Measurements from ENCODE around the gene ISCA2. TPM values are rescaled to one million over a fixed set of nuclear protein-coding genes. Genes with fewer than 3 reads are reported as not detected.

The ISCA2 gene
- total RNA-seq, 1 donor from 2014 or later, result 22.4 TPM

DNA sequence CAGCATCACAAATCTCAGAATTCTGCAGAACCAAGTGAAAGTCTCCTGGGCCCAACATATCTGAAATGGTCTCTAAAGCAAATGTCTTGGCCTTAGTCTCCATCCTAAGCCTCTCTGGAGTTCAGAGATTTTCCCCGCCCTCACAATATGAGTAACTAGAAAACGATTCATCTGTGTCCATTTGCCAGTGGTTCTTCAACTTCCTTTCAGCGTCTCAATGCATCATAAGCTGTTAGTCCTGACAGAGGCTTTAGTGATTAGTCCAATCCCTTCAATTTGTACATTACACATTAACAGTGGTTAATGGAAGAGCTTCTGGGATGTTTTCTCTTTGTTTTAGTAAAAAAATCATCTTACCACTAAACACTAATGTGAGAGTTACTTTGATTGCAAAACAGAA, 17.9 kb upstream of the ISCA2 start:
- Mint-ChIP-seq H3K4me1 (ENCODE audit: unreplicated experiment) (no peaks in the 10 kb centered on the region), H3K36me3 (ENCODE audit: unreplicated experiment) (peaks cover 65% of the 10 kb centered on the region), H3K27me3 (ENCODE audit: unreplicated experiment) (no peaks in the 10 kb centered on the region), H3K4me3 (ENCODE audit: unreplicated experiment) (no peak overlapping the region), H3K9me3 (ENCODE audit: unreplicated experiment) (no peaks in the 10 kb centered on the region), H3K27ac (ENCODE audit: unreplicated experiment) (no peak overlapping the region)
- TF ChIP-seq, protein P1, sequence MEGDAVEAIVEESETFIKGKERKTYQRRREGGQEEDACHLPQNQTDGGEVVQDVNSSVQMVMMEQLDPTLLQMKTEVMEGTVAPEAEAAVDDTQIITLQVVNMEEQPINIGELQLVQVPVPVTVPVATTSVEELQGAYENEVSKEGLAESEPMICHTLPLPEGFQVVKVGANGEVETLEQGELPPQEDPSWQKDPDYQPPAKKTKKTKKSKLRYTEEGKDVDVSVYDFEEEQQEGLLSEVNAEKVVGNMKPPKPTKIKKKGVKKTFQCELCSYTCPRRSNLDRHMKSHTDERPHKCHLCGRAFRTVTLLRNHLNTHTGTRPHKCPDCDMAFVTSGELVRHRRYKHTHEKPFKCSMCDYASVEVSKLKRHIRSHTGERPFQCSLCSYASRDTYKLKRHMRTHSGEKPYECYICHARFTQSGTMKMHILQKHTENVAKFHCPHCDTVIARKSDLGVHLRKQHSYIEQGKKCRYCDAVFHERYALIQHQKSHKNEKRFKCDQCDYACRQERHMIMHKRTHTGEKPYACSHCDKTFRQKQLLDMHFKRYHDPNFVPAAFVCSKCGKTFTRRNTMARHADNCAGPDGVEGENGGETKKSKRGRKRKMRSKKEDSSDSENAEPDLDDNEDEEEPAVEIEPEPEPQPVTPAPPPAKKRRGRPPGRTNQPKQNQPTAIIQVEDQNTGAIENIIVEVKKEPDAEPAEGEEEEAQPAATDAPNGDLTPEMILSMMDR (IDR thresholded peaks at IDR 0.05), result no peak
- no peak for DNase-seq (ENCODE audit: extremely low spot score, unreplicated experiment)

DNA sequence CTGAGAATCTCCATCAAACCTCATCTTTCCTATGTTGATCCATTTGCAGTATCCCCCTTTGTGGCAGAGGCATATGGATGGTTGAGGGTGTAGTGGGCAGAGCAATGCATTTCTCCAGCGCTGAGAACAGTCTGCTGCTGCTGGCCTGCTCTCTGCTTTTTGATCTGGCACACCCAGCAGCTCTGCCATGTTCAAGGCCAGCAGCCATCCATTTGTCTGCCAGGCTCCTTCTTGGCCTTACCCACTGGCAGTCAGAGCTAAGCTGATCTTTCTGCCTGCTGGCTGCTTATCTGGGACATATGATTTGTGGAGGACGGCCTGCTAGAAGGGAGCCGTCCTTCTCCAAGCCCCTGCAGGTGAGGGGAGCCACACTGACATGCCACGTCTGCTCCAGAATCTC, 17.5 kb upstream of the ISCA2 start:
- H3K36me3 Mint-ChIP-seq (ENCODE audit: unreplicated experiment), result peaks cover 65% of the 10 kb centered on the region
- no peak overlapping the region for H3K27ac Mint-ChIP-seq (ENCODE audit: unreplicated experiment)

DNA sequence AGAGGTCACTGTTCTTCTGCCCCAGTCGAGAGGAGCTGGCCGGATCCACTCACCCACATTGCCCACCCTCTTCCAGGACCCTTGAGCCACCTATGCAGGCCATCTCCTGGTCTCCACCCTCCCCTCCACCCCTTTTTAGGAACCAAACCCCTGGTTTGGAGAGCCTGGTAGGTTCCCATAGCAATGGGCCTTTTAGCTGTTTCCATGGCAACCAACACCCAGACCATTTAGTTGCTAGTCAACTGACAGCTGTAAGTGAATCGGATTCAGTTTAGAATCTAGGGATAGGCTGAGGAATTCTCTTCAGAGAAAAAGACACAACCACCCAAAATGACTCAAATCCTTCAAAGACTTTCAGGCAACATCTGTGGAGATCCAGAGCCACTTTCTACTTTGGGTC, 17.0 kb upstream of the ISCA2 start:
- Mint-ChIP-seq H3K27ac (ENCODE audit: unreplicated experiment) (no peak overlapping the region), H3K4me1 (ENCODE audit: unreplicated experiment) (no peaks in the 10 kb centered on the region), H3K36me3 (ENCODE audit: unreplicated experiment) (peaks cover 68% of the 10 kb centered on the region), H3K9me3 (ENCODE audit: unreplicated experiment) (no peaks in the 10 kb centered on the region), H3K4me3 (ENCODE audit: unreplicated experiment) (no peak overlapping the region), H3K27me3 (ENCODE audit: unreplicated experiment) (no peaks in the 10 kb centered on the region)
- no peak for DNase-seq (ENCODE audit: extremely low spot score, unreplicated experiment)
- TF ChIP-seq, protein P1 (IDR thresholded peaks at IDR 0.05), result no peak

More for the DNA sequence above, 17.5 kb upstream of the ISCA2 start:
- no peak for DNase-seq (ENCODE audit: extremely low spot score, unreplicated experiment)
- H3K4me1 Mint-ChIP-seq (ENCODE audit: unreplicated experiment), result no peaks in the 10 kb centered on the region
- H3K27me3 Mint-ChIP-seq (ENCODE audit: unreplicated experiment), result no peaks in the 10 kb centered on the region
- no peak overlapping the region for H3K4me3 Mint-ChIP-seq (ENCODE audit: unreplicated experiment)
- TF ChIP-seq, protein P1 (IDR thresholded peaks at IDR 0.05), result no peak
- H3K9me3 Mint-ChIP-seq (ENCODE audit: unreplicated experiment), result no peaks in the 10 kb centered on the region

DNA sequence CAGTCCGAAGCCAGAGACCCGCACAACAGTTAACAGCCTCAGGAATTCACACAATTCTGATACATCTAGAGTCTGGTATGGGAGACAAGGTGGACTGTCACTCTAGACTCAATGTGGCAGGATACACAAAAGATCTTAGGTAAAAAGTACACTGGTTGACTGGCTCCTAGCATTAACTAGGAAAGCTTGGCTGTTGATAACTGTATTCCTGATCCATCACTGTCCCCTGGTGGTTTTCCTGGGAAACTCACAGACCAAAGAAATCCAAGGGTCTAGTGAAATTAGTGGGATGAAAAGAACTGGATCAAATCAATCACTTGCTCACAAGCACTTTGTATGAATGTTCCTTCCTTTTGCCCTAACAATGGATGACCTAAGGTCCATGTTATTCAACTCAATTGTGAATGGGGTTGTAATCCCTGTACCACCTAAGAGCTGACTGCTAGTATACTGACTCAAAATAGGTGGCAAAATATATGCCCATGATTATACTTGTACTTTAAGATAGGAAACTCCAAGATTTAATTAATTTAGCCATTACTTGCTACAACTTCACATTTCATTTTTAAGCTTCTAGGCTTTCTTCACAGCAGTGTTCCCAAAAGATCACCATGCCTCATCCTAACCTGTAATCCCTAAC, 14.4 kb upstream of the ISCA2 start:
- TF ChIP-seq, protein P1 (IDR thresholded peaks at IDR 0.05), result peak; percentile 53
- DNase-seq (ENCODE audit: extremely low spot score, unreplicated experiment), result no peak
- Mint-ChIP-seq H3K4me3 (ENCODE audit: unreplicated experiment) (no peak overlapping the region), H3K4me1 (ENCODE audit: unreplicated experiment) (no peaks in the 10 kb centered on the region), H3K27me3 (ENCODE audit: unreplicated experiment) (no peaks in the 10 kb centered on the region), H3K9me3 (ENCODE audit: unreplicated experiment) (no peaks in the 10 kb centered on the region), H3K27ac (ENCODE audit: unreplicated experiment) (no peak overlapping the region), H3K36me3 (ENCODE audit: unreplicated experiment) (peaks cover 67% of the 10 kb centered on the region)

DNA sequence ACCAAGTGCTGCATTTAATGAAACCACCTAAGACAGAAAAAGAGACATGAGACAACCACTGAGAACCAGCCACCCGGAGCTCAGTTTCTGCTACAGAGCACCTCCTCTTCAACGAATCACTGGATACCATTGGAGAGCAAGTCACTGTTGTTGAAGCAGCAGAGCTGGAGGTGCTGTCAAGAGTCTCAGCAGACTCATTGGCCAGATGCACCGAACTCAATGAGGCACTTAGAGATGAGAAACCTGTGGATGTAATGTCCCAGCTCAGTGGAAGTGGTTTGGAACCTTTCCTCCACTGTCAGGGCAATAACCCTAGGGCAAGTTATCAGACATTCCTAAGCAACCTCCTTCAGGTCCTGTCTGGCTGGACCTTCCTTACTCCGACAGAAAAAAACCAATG, 13.5 kb upstream of the ISCA2 start:
- TF ChIP-seq, protein P1 (IDR thresholded peaks at IDR 0.05), result no peak
- Mint-ChIP-seq H3K9me3 (ENCODE audit: unreplicated experiment) (no peaks in the 10 kb centered on the region), H3K4me1 (ENCODE audit: unreplicated experiment) (no peaks in the 10 kb centered on the region), H3K27ac (ENCODE audit: unreplicated experiment) (no peak overlapping the region), H3K27me3 (ENCODE audit: unreplicated experiment) (no peaks in the 10 kb centered on the region), H3K4me3 (ENCODE audit: unreplicated experiment) (no peak overlapping the region), H3K36me3 (ENCODE audit: unreplicated experiment) (peaks cover 71% of the 10 kb centered on the region)
- DNase-seq (ENCODE audit: extremely low spot score, unreplicated experiment), result no peak

Data from osteocyte (in vitro differentiated cells).